Mononuclear cell (primary cell): Measurements from ENCODE around the gene IL17RD. TPM values are rescaled to one million over a fixed set of nuclear protein-coding genes. Genes with fewer than 3 reads are reported as not detected.
A peak's percentile ranks its signal among the peaks of the same experiment; 100 is the strongest.

Source experiments
- H3K27me3 ChIP-seq: 2 replicates; pipeline ENCODE4 v1.6.0; 2011; ENCODE audit warnings: low read length, control low read depth; ENCODE audit not compliant: insufficient read depth
- H3K4me1 ChIP-seq: 2 replicates; pipeline ENCODE4 v1.5.1; 2011; ENCODE audit warnings: mild to moderate bottlenecking, low read length, control low read depth; ENCODE audit not compliant: insufficient read depth
- H3K4me3 ChIP-seq: 2 replicates; pipeline ENCODE4 v1.5.1; 2011; ENCODE audit warnings: mild to moderate bottlenecking, low read length, moderate library complexity
- H3K9me3 ChIP-seq: 2 replicates; pipeline ENCODE4 v1.5.1; 2011; ENCODE audit warnings: low read depth, mild to moderate bottlenecking, control low read depth, low read length
- total RNA-seq: library from RNA; depleted of rRNA; stranded (reverse); fragments of >200 nt; gene quantifications from one replicate; pipeline ENCODE4 v1.2.3, GENCODE V29; 2012

Gene IL17RD
- total RNA-seq, 1 donor = under 0.01 TPM

DNA sequence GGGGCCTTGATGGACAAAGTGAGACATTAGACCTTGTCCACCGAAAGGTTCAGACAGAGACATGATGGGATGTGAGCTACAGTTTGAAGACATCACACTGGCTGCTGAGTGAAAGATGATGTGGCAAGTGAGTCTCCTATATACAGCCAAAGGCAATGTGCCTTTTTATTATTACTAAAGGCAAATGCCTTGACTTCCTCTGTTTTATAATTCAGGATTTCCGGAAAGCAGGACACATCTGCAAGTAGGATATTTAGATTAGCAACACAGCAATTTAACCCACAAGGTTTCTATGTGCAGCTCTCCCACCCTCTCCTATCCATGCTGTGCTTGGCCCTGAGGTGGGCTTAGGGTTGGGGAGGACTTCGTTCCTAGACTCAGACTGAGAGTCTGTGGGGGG lies 84.0 kb downstream of the IL17RD start:
- H3K9me3 ChIP-seq = no peaks in the 10 kb centered on the region
- peaks cover 18% of the 10 kb centered on the region for H3K4me1 ChIP-seq
- peaks cover 38% of the 10 kb centered on the region for H3K27me3 ChIP-seq
- H3K4me3 ChIP-seq = no peak overlapping the region

DNA sequence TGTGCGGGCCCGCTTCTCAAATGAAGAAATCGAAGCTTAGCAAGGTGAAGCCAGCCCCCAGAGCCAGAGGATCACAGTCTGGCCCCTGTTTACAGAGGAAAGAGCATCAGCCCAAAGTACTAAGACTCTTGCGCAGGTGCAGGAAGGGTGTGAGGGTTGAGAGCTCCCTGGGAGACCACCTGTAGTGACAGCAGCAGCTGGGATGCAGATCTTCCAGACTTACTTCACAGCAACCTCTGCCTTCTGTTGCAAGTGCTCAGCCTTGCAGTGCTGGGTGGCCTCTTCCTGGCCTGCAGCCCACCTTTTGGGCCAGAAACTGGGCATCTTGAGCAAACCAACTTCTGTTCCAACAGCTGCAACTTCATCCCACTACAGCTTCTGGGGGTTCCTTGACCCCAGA lies 85.0 kb downstream of the IL17RD start:
- Histone ChIP-seq H3K4me1 (peaks cover 18% of the 10 kb centered on the region), H3K9me3 (no peaks in the 10 kb centered on the region), H3K27me3 (peaks cover 46% of the 10 kb centered on the region), H3K4me3 (no peak overlapping the region)

DNA sequence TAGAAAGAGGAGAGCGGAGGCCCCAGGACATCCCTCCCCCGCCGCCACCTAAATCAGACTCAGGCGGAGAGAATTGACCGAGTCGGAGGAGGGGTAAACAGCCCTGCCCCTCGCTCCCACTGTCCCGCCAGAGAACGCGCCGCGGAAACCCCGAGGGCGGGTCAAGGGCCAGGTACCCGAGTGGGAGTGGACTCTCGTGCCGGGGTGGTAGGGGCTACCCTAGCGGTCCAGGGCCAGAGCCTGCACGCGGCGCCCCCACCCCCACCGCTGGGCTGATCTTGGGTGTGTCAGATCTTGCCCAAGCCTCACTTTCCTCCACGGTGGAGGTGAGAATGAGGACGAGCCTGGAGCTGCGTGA lies 85.7 kb downstream of the IL17RD start:
- peaks cover 46% of the 10 kb centered on the region for H3K27me3 ChIP-seq
- H3K4me3 ChIP-seq = no peak overlapping the region

DNA sequence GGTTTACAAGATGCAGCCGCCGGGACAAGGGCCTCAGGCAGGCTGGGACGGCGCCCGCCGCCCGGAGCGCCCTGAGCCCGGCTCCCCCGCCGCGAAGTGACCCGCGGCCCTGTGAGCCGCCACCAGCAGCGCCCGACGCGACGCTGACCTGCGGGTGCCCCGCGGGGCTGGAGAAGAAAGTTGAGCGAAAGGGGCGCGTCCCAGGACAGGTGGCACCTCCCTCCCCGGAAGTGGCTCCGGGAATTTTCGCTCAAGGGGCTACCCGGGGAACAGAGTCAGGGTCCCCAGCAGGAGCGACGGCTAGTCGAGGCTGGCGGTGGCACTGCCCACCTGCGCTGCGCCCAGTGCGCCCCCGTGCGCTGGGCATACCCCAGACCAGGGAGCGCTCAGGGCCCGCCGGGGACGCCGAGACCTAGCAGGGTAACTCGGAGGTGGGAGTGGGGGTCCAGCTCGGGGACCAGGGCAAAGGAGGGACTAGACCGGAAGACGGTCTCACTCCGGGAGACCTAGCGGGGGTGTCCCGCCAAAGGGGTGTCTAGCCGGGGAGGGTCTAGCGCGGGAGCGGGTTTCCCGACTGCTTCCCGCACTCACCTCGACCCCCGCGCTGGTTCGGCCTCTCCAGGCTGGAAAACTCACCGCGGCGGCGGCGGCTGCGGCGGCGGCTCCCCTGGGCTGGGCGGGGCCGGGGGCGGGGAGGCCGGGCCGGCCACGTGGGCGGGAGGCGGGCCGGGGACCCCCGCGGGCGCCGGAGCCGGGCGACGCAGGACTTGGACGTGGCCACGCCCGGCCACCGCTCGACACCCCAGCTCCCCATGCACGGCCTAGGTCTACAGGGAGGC lies 86.3 kb downstream of the IL17RD start:
- Histone ChIP-seq H3K4me3 (peak overlapping the region; percentile 42), H3K4me1 (peaks cover 18% of the 10 kb centered on the region), H3K9me3 (no peaks in the 10 kb centered on the region), H3K27me3 (peaks cover 46% of the 10 kb centered on the region)

More for the DNA sequence above, 85.7 kb downstream of the IL17RD start:
- no peaks in the 10 kb centered on the region for H3K9me3 ChIP-seq
- peaks cover 18% of the 10 kb centered on the region for H3K4me1 ChIP-seq

DNA sequence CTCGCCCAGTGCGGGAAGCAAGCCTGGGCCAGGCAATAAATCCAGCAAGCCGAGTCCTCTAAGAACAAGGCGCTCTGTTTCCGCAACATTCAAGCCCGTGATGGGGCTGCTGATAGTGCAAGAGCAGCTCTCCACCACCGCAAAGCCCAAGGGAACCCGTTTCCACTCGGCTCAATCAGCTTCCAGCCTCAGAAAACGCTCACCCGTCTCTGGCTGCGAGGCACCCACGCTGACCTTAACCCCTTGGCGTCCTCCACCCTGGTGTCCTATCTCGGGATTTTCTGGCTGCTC lies 86.9 kb downstream of the IL17RD start:
- Histone ChIP-seq H3K27me3 (peaks cover 46% of the 10 kb centered on the region), H3K9me3 (no peaks in the 10 kb centered on the region), H3K4me1 (peaks cover 18% of the 10 kb centered on the region), H3K4me3 (peak overlapping the region; percentile 42)

DNA sequence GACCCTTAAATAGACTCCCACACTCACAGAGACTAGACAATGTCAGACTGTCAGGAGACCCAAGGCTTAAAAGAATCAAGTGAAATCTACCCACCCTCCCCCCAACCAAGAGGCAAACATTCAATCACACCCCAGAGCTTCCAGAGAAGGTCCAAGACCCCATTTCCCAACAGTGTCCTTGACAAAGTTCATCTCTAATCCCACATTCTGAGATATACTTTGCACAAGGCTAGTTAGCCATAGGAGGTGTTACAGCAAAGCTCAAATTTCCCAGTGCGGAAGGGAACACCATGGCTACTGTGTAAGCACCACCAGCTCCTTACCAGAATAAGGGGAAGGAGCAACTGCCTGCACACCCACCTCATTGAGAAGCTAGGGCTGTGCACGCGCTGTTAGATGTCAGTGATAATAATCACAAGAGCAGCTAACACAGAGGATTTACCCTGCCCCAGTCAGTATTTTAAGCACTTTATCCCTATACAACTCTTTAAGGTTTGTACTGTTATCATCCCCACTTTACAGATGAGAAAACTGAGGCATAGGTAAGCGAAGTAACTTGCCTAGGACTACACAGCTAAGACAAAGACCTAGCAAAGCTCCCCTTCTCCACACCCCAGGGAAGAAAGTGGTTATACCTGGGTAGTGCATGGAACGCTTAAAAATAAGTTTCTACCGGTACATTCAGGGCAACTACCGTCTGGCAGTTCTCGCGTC lies 87.4 kb downstream of the IL17RD start:
- Histone ChIP-seq H3K27me3 (peaks cover 46% of the 10 kb centered on the region), H3K9me3 (no peaks in the 10 kb centered on the region), H3K4me1 (peaks cover 18% of the 10 kb centered on the region), H3K4me3 (peak overlapping the region; percentile 42)

DNA sequence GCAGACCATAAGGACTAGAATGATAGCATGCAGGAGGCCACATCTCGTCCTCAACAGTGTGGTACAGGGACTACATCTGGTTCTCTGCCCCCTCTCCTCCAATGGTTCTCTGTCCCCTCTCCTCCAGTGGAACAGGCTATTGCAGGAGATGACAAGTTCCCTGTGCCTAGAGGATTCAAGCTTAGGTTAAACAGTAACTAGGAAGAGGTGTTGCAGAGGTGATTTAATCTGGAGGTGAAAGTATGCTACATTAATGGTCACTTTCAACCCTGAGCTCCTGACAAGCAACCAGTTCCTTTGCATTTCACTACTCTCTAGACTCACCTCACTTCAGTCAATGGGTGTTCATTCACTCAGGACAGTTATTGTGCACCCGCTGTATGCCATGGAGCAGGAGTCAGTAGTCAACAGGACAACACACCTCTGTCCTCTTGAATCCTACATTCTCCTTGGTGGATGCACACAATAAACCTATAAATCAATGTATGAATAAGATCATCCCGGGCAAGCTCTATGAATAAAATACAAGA lies 88.7 kb downstream of the IL17RD start:
- H3K27me3 ChIP-seq = peaks cover 46% of the 10 kb centered on the region

GRCh38 chr3:57074135-57074534 lies 91.0 kb downstream of the IL17RD start:
- Histone ChIP-seq H3K27me3 (peaks cover 34% of the 10 kb centered on the region), H3K9me3 (no peaks in the 10 kb centered on the region), H3K4me1 (peaks cover 13% of the 10 kb centered on the region), H3K4me3 (no peak overlapping the region)

More for the DNA sequence above, 88.7 kb downstream of the IL17RD start:
- no peak overlapping the region for H3K4me3 ChIP-seq
- no peaks in the 10 kb centered on the region for H3K9me3 ChIP-seq
- peaks cover 18% of the 10 kb centered on the region for H3K4me1 ChIP-seq

DNA sequence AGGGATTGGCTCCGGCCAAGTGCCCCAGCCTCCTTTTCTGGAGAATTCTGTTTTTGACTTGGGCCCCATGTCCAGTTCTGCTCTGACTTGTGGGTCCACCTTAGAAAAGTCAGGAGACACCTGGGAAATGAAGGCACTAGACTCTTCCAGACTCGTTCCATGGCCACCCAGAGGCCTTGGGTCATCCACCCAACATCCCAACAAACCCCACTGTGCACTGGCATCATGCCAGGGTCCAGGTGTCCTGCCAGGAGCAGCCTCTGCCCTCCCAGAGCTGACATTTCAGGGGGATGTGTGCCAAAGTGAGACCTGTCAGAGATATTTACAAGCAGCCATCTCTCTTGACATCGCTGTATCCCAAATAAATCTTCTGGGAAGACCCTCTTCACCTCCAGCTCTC lies 91.5 kb downstream of the IL17RD start:
- Histone ChIP-seq H3K4me1 (peaks cover 14% of the 10 kb centered on the region), H3K27me3 (peaks cover 31% of the 10 kb centered on the region), H3K9me3 (no peaks in the 10 kb centered on the region), H3K4me3 (no peak overlapping the region)

- Histone ChIP-seq H3K9me3 (no peaks in the 10 kb centered on the region), H3K4me1 (peaks cover 20% of the 10 kb centered on the region), H3K27me3 (no peaks in the 10 kb centered on the region), H3K4me3 (no peak overlapping the region)
Measured at GRCh38 chr3:57069503-57069902, 95.7 kb downstream of the IL17RD start.

GRCh38 chr3:57068437-57069089 lies 96.6 kb downstream of the IL17RD start:
- Histone ChIP-seq H3K27me3 (no peaks in the 10 kb centered on the region), H3K4me3 (no peak overlapping the region), H3K9me3 (no peaks in the 10 kb centered on the region), H3K4me1 (peaks cover 29% of the 10 kb centered on the region)

- Histone ChIP-seq H3K9me3 (no peaks in the 10 kb centered on the region), H3K4me1 (peaks cover 45% of the 10 kb centered on the region), H3K27me3 (no peaks in the 10 kb centered on the region), H3K4me3 (no peak overlapping the region)
Measured at GRCh38 chr3:57066471-57066870, 98.7 kb downstream of the IL17RD start.

- H3K4me1 ChIP-seq = peaks cover 53% of the 10 kb centered on the region
- H3K9me3 ChIP-seq = no peaks in the 10 kb centered on the region
- no peaks in the 10 kb centered on the region for H3K27me3 ChIP-seq
- no peak overlapping the region for H3K4me3 ChIP-seq
Measured at GRCh38 chr3:57065588-57065987, 99.6 kb downstream of the IL17RD start.

- Histone ChIP-seq H3K4me3 (no peak overlapping the region), H3K4me1 (peaks cover 63% of the 10 kb centered on the region), H3K9me3 (no peaks in the 10 kb centered on the region), H3K27me3 (no peaks in the 10 kb centered on the region)
Measured at GRCh38 chr3:57064572-57064971, 100.6 kb downstream of the IL17RD start.

DNA sequence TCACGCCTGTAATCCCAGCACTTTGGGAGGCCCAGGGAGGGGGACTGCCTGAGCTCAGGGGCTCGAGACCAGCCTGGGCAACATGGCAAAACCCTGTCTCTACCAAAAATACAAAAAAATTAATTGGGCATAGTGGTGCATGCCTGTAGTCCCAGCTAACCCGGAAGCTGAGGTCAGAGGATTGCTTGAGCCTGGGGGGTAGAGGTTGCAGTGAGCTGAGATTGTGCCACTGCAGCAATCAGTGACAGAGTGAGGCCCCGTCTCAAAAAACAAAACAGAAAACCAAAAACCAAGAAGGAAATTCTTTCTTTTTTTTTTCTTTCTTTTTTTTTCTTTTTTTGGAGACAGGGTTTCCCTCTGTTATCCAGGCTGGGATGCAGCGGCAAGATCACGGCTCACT lies 101.2 kb downstream of the IL17RD start:
- H3K4me1 ChIP-seq = peaks cover 66% of the 10 kb centered on the region
- no peak overlapping the region for H3K4me3 ChIP-seq
- H3K27me3 ChIP-seq = no peaks in the 10 kb centered on the region
- no peaks in the 10 kb centered on the region for H3K9me3 ChIP-seq
